Measurements from ENCODE around the gene CRIM1. TPM values are rescaled to one million over a fixed set of nuclear protein-coding genes. Genes with fewer than 3 reads are reported as not detected.

CRIM1 gene
- total RNA-seq, 4 donors from 2014 or later = 71.7 to 132 (median 118) TPM

GRCh38 chr2:36566887-36567286 is 211.3 kb downstream of the CRIM1 start:
- 95 to 96% methylated on average over 4 of the region's 4 CpGs for WGBS, 2 donors
- intact Hi-C loops (cut with DNase I; ENCODE audit: low total_unique reads) = no loop called here
- DNase-seq (ENCODE audit: low spot score in 2 of 2) = no peak
- H3K4me3 ChIP-seq (ENCODE audit: low read depth, poor library complexity, severe bottlenecking) = no peak overlapping the region
- TF ChIP-seq CTCF (IDR thresholded peaks at IDR 0.05) = no peak
- TF ChIP-seq POLR2A (IDR thresholded peaks at IDR 0.05) = no peak

- 93 to 95% methylated on average over 6 of the region's 6 CpGs for WGBS, 2 donors
- intact Hi-C loops (cut with DNase I; ENCODE audit: low total_unique reads) = no loop called here
- no peak for TF ChIP-seq POLR2A (IDR thresholded peaks at IDR 0.05)
- no peak for DNase-seq (ENCODE audit: low spot score in 2 of 2)
- H3K4me3 ChIP-seq (ENCODE audit: low read depth, poor library complexity, severe bottlenecking) = no peak overlapping the region
These were observed 212.3 kb downstream of the CRIM1 start for GRCh38 chr2:36567711-36568408.

- intact Hi-C loops (cut with DNase I; ENCODE audit: low total_unique reads) = no loop called here
- WGBS, 2 donors = 75 to 80% methylated on average over 6 of the region's 6 CpGs
- DNase-seq (ENCODE audit: low spot score in 2 of 2) = no peak
- no peak for TF ChIP-seq POLR2A (IDR thresholded peaks at IDR 0.05)
- TF ChIP-seq CTCF (IDR thresholded peaks at IDR 0.05) = no peak
- no peak overlapping the region for H3K4me3 ChIP-seq (ENCODE audit: low read depth, poor library complexity, severe bottlenecking)
These were observed 213.1 kb downstream of the CRIM1 start for GRCh38 chr2:36568516-36569246.

GRCh38 chr2:36569267-36569856 is 213.8 kb downstream of the CRIM1 start:
- intact Hi-C loops (cut with DNase I; ENCODE audit: low total_unique reads) = no loop called here
- DNase-seq (ENCODE audit: low spot score in 2 of 2) = no peak
- 76 to 86% methylated on average over 3 of the region's 3 CpGs for WGBS, 2 donors
- H3K4me3 ChIP-seq (ENCODE audit: low read depth, poor library complexity, severe bottlenecking) = no peak overlapping the region
- TF ChIP-seq CTCF (IDR thresholded peaks at IDR 0.05) = no peak

- intact Hi-C loops (cut with DNase I; ENCODE audit: low total_unique reads) = no loop called here
- WGBS, 2 donors = 76 to 90% methylated on average over 1 of the region's 1 CpG
- no peak for DNase-seq (ENCODE audit: low spot score in 2 of 2)
- TF ChIP-seq POLR2A (IDR thresholded peaks at IDR 0.05) = no peak
- TF ChIP-seq CTCF (IDR thresholded peaks at IDR 0.05) = no peak
- no peak overlapping the region for H3K4me3 ChIP-seq (ENCODE audit: low read depth, poor library complexity, severe bottlenecking)
These were observed 214.8 kb downstream of the CRIM1 start for GRCh38 chr2:36570416-36570815.

GRCh38 chr2:36572054-36572718 is 216.6 kb downstream of the CRIM1 start:
- DNase-seq (ENCODE audit: low spot score in 2 of 2) = no peak
- intact Hi-C loops (cut with DNase I; ENCODE audit: low total_unique reads) = no loop called here
- TF ChIP-seq POLR2A (IDR thresholded peaks at IDR 0.05) = no peak
- TF ChIP-seq CTCF (IDR thresholded peaks at IDR 0.05) = no peak
- 57 to 87% methylated on average over 3 of the region's 3 CpGs for WGBS, 2 donors
- no peak overlapping the region for H3K4me3 ChIP-seq (ENCODE audit: low read depth, poor library complexity, severe bottlenecking)

All from lower leg skin (tissue), 4 donors.